ENCODE results near the gene SOX6. TPM values are rescaled to one million over a fixed set of nuclear protein-coding genes. Genes with fewer than 3 reads are reported as not detected.
"Not testable (repeated sequence)": the region's sequence is repeated elsewhere in the genome, so short reads cannot be mapped to it uniquely, and the experiment has no call there.

SOX6 gene
- polyA plus RNA-seq, 1 donor from 2014 or later: 2.2 TPM

GRCh38 chr11:16149476-16149875 lies 206.9 kb downstream of the SOX6 start:
- Histone ChIP-seq H3F3A (ENCODE audit: insufficient read depth, low read length, poor library complexity, severe bottlenecking) (no peaks in the 10 kb centered on the region), H3K27me3 (ENCODE audit: insufficient read depth, low read depth, low read length) (no peaks in the 10 kb centered on the region), H3K9me2 (ENCODE audit: insufficient read depth, low read length) (no peaks in the 10 kb centered on the region), H3K4me3 (ENCODE audit: low read length) (no peak overlapping the region), H3K4me2 (ENCODE audit: low read length) (no peak overlapping the region), H4K20me1 (ENCODE audit: insufficient read depth) (no peaks in the 10 kb centered on the region), H3K36me3 (ENCODE audit: insufficient read depth, low read length) (no peaks in the 10 kb centered on the region), H2AFZ (ENCODE audit: low read depth, low read length) (no peak overlapping the region), H3K9me3 (ENCODE audit: low read length) (no peaks in the 10 kb centered on the region), H3K27ac (ENCODE audit: low read length) (no peak overlapping the region), H3K79me2 (replicated peaks; ENCODE audit: insufficient read depth, low read length) (no peaks in the 10 kb centered on the region), H3K9ac (ENCODE audit: low read length) (no peak overlapping the region)
- TF ChIP-seq RAD21 (conservative IDR thresholded peaks at IDR 0.05) (no peak), EZH2 (IDR thresholded peaks at IDR 0.05; ENCODE audit: borderline replicate concordance, insufficient read depth, low read length, poor library complexity, severe bottlenecking) (no peak)

- Histone ChIP-seq H4K20me1 (ENCODE audit: insufficient read depth) (no peaks in the 10 kb centered on the region), H3K4me3 (ENCODE audit: low read length) (no peak overlapping the region), H3F3A (ENCODE audit: insufficient read depth, low read length, poor library complexity, severe bottlenecking) (no peaks in the 10 kb centered on the region), H3K36me3 (ENCODE audit: insufficient read depth, low read length) (no peaks in the 10 kb centered on the region), H3K27ac (ENCODE audit: low read length) (no peak overlapping the region), H3K4me2 (ENCODE audit: low read length) (no peak overlapping the region), H2AFZ (ENCODE audit: low read depth, low read length) (no peak overlapping the region), H3K9me3 (ENCODE audit: low read length) (no peaks in the 10 kb centered on the region), H3K27me3 (ENCODE audit: insufficient read depth, low read depth, low read length) (no peaks in the 10 kb centered on the region), H3K9me2 (ENCODE audit: insufficient read depth, low read length) (no peaks in the 10 kb centered on the region), H3K9ac (ENCODE audit: low read length) (no peak overlapping the region), H3K79me2 (replicated peaks; ENCODE audit: insufficient read depth, low read length) (no peaks in the 10 kb centered on the region)
- TF ChIP-seq MXI1 (conservative IDR thresholded peaks at IDR 0.05; ENCODE audit: poor library complexity, severe bottlenecking) (no peak), RAD21 (conservative IDR thresholded peaks at IDR 0.05) (no peak), SMC3 (conservative IDR thresholded peaks at IDR 0.05; ENCODE audit: poor library complexity) (no peak), TAF1 (IDR thresholded peaks at IDR 0.05; ENCODE audit: low read depth) (no peak), EZH2 (IDR thresholded peaks at IDR 0.05; ENCODE audit: borderline replicate concordance, insufficient read depth, low read length, poor library complexity, severe bottlenecking) (no peak), REST (IDR thresholded peaks at IDR 0.05; ENCODE audit: borderline replicate concordance) (no peak), EP300 (conservative IDR thresholded peaks at IDR 0.05; ENCODE audit: poor library complexity, severe bottlenecking) (no peak), POLR2AphosphoS5 (IDR thresholded peaks at IDR 0.05) (no peak)
- TF ChIP-seq, protein P1, sequence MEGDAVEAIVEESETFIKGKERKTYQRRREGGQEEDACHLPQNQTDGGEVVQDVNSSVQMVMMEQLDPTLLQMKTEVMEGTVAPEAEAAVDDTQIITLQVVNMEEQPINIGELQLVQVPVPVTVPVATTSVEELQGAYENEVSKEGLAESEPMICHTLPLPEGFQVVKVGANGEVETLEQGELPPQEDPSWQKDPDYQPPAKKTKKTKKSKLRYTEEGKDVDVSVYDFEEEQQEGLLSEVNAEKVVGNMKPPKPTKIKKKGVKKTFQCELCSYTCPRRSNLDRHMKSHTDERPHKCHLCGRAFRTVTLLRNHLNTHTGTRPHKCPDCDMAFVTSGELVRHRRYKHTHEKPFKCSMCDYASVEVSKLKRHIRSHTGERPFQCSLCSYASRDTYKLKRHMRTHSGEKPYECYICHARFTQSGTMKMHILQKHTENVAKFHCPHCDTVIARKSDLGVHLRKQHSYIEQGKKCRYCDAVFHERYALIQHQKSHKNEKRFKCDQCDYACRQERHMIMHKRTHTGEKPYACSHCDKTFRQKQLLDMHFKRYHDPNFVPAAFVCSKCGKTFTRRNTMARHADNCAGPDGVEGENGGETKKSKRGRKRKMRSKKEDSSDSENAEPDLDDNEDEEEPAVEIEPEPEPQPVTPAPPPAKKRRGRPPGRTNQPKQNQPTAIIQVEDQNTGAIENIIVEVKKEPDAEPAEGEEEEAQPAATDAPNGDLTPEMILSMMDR (IDR thresholded peaks at IDR 0.05; ENCODE audit: poor library complexity, severe bottlenecking): no peak
Observed at GRCh38 chr11:16148301-16148931, 207.9 kb downstream of the SOX6 start.

- not testable (repeated sequence) for H3F3A ChIP-seq (ENCODE audit: insufficient read depth, low read length, poor library complexity, severe bottlenecking); H3K27ac ChIP-seq (ENCODE audit: low read length); H3K9me3 ChIP-seq (ENCODE audit: low read length); H3K9ac ChIP-seq (ENCODE audit: low read length); H3K79me2 ChIP-seq (replicated peaks; ENCODE audit: insufficient read depth, low read length); H3K27me3 ChIP-seq (ENCODE audit: insufficient read depth, low read depth, low read length); H3K4me2 ChIP-seq (ENCODE audit: low read length); H4K20me1 ChIP-seq (ENCODE audit: insufficient read depth); H2AFZ ChIP-seq (ENCODE audit: low read depth, low read length); H3K9me2 ChIP-seq (ENCODE audit: insufficient read depth, low read length); H3K36me3 ChIP-seq (ENCODE audit: insufficient read depth, low read length); H3K4me3 ChIP-seq (ENCODE audit: low read length)
Observed at GRCh38 chr11:16146980-16147379, 209.4 kb downstream of the SOX6 start.

- not testable (repeated sequence) for H3K9ac ChIP-seq (ENCODE audit: low read length); H3K4me2 ChIP-seq (ENCODE audit: low read length); H3K9me3 ChIP-seq (ENCODE audit: low read length); H3K9me2 ChIP-seq (ENCODE audit: insufficient read depth, low read length); H3F3A ChIP-seq (ENCODE audit: insufficient read depth, low read length, poor library complexity, severe bottlenecking); H3K36me3 ChIP-seq (ENCODE audit: insufficient read depth, low read length); H3K27ac ChIP-seq (ENCODE audit: low read length); H3K27me3 ChIP-seq (ENCODE audit: insufficient read depth, low read depth, low read length); H3K4me3 ChIP-seq (ENCODE audit: low read length); H2AFZ ChIP-seq (ENCODE audit: low read depth, low read length); H4K20me1 ChIP-seq (ENCODE audit: insufficient read depth); H3K79me2 ChIP-seq (replicated peaks; ENCODE audit: insufficient read depth, low read length)
Observed at GRCh38 chr11:16141614-16142013, 214.7 kb downstream of the SOX6 start.

GRCh38 chr11:16141162-16141561 lies 215.2 kb downstream of the SOX6 start:
- H3K27me3 ChIP-seq (ENCODE audit: insufficient read depth, low read depth, low read length); H2AFZ ChIP-seq (ENCODE audit: low read depth, low read length); H3K4me3 ChIP-seq (ENCODE audit: low read length); H3K9me2 ChIP-seq (ENCODE audit: insufficient read depth, low read length); H3F3A ChIP-seq (ENCODE audit: insufficient read depth, low read length, poor library complexity, severe bottlenecking); H3K27ac ChIP-seq (ENCODE audit: low read length); H3K79me2 ChIP-seq (replicated peaks; ENCODE audit: insufficient read depth, low read length); H3K9me3 ChIP-seq (ENCODE audit: low read length); H3K9ac ChIP-seq (ENCODE audit: low read length); H3K4me2 ChIP-seq (ENCODE audit: low read length); H3K36me3 ChIP-seq (ENCODE audit: insufficient read depth, low read length); H4K20me1 ChIP-seq (ENCODE audit: insufficient read depth): not testable (repeated sequence)
